Endodermal cell (in vitro differentiated cells): ENCODE measurements around the gene PHF2. TPM values are rescaled to one million over a fixed set of nuclear protein-coding genes. Genes with fewer than 3 reads are reported as not detected.

Experiments
- DNase-seq: peaks from one replicate; pipeline ENCODE4 v3.0.0-alpha.2; 2017
- H3K27ac ChIP-seq: 2 replicates; pipeline ENCODE4 v1.5.1; 2013; ENCODE audit warnings: mild to moderate bottlenecking, low read depth, low read length, moderate library complexity
- H3K27me3 ChIP-seq: 2 replicates; pipeline ENCODE4 v1.6.1; 2013; ENCODE audit warnings: mild to moderate bottlenecking, low read length, moderate library complexity; ENCODE audit not compliant: insufficient read depth, control insufficient read depth, poor library complexity, severe bottlenecking
- H3K36me3 ChIP-seq: 2 replicates; pipeline ENCODE4 v1.7.0; 2013; ENCODE audit warnings: mild to moderate bottlenecking, low read length, moderate library complexity; ENCODE audit not compliant: control insufficient read depth, insufficient read depth
- H3K4me1 ChIP-seq: one replicate; pipeline ENCODE4 v1.7.0; 2013; ENCODE audit warnings: low read length; ENCODE audit not compliant: control insufficient read depth, insufficient read depth
- H3K4me3 ChIP-seq: 2 replicates; pipeline ENCODE4 v1.5.1; 2013; ENCODE audit warnings: mild to moderate bottlenecking, low read length, moderate library complexity
- H3K9ac ChIP-seq: 2 replicates; pipeline ENCODE4 v1.6.1; 2013; ENCODE audit warnings: mild to moderate bottlenecking, low read length, moderate library complexity; ENCODE audit not compliant: poor library complexity, severe bottlenecking; ENCODE audit errors: extremely low read depth
- H3K9me3 ChIP-seq: 2 replicates; pipeline ENCODE4 v1.6.1; 2013; ENCODE audit warnings: mild to moderate bottlenecking, low read length, moderate library complexity; ENCODE audit not compliant: control insufficient read depth
- H3K27ac Mint-ChIP-seq: 2 replicates; pipeline ENCODE4 v1.8.0; 2020; ENCODE audit warnings: mixed read lengths
- H3K27me3 Mint-ChIP-seq: 2 replicates; pipeline ENCODE4 v1.8.0; 2021; ENCODE audit warnings: mild to moderate bottlenecking, mixed read lengths; ENCODE audit not compliant: insufficient read depth
- H3K36me3 Mint-ChIP-seq: 2 replicates; pipeline ENCODE4 v1.8.0; 2020; ENCODE audit warnings: low read depth, mixed read lengths
- H3K4me1 Mint-ChIP-seq: 2 replicates; pipeline ENCODE4 v1.8.0; 2020; ENCODE audit warnings: mixed read lengths
- H3K4me3 Mint-ChIP-seq: 2 replicates; pipeline ENCODE4 v1.8.0; 2020; ENCODE audit warnings: mild to moderate bottlenecking, moderate library complexity, mixed read lengths
- H3K9me3 Mint-ChIP-seq: 2 replicates; pipeline ENCODE4 v1.8.0; 2020; ENCODE audit warnings: mild to moderate bottlenecking, mixed read lengths
- CTCF ChIP-seq: fragments of 200-600 bp; sonication (generic); conservative IDR thresholded peaks from 2 replicates; pipeline ENCODE4 v1.5.0; 2021; ENCODE audit warnings: antibody characterized with exemption, mild to moderate bottlenecking
- WGBS, 2 experiments: methylation state at CpG; one replicate each; pipeline versions ENCODE4 v1.1.5 to v1.1.7; 2013; ENCODE audit warnings: missing lambda C conversion rate in 2 of 2, mixed read lengths in 1 of 2; ENCODE audit not compliant: insufficient coverage in 1 of 2, insufficient read length in 1 of 2; 5-methylcytosine and 5-hydroxymethylcytosine counted together
- total RNA-seq, 2 donors: library from RNA; stranded (reverse); fragmentation: NEBNext Ultra II Directional in 1 of 2; extraction: Animal tissue kit (Norgen Biotek cat#: 25700) in 1 of 2; gene quantifications; 2 replicates in 1 of 2; 3 replicates in 1 of 2; pipeline ENCODE4 v1.2.1, GENCODE V29; 2021

The PHF2 gene
- total RNA-seq, 2 donors from 2014 or later, result 17.1 to 20.2 TPM

- Mint-ChIP-seq H3K27ac (no peak overlapping the region), H3K36me3 (no peaks in the 10 kb centered on the region), H3K27me3 (no peaks in the 10 kb centered on the region), H3K4me1 (peaks cover 34% of the 10 kb centered on the region), H3K4me3 (no peak overlapping the region), H3K9me3 (no peaks in the 10 kb centered on the region)
- Histone ChIP-seq H3K4me1 (peaks cover 9% of the 10 kb centered on the region), H3K4me3 (no peak overlapping the region), H3K27me3 (no peaks in the 10 kb centered on the region), H3K27ac (no peak overlapping the region), H3K9me3 (no peaks in the 10 kb centered on the region), H3K9ac (no peak overlapping the region), H3K36me3 (no peaks in the 10 kb centered on the region)
- TF ChIP-seq CTCF, result no peak
- no peak for DNase-seq
- WGBS, 2 experiments, result 73 to 87% methylated on average over 2 to 4 of the region's 4 CpGs
Observed at GRCh38 chr9:93596399-93596798, 20.0 kb downstream of the PHF2 start.

GRCh38 chr9:93597142-93597706 is 20.8 kb downstream of the PHF2 start:
- TF ChIP-seq CTCF, result no peak
- no peaks in the 10 kb centered on the region for H3K36me3 ChIP-seq
- Mint-ChIP-seq H3K9me3 (no peaks in the 10 kb centered on the region), H3K27ac (no peak overlapping the region), H3K36me3 (no peaks in the 10 kb centered on the region), H3K4me3 (no peak overlapping the region), H3K4me1 (peaks cover 37% of the 10 kb centered on the region), H3K27me3 (no peaks in the 10 kb centered on the region)
- no peak overlapping the region for H3K27ac ChIP-seq
- H3K9ac ChIP-seq, result no peak overlapping the region
- H3K4me1 ChIP-seq, result peaks cover 9% of the 10 kb centered on the region
- H3K27me3 ChIP-seq, result no peaks in the 10 kb centered on the region
- H3K9me3 ChIP-seq, result no peaks in the 10 kb centered on the region
- peak; percentile 32 for DNase-seq
- 95 to 100% methylated on average over 4 to 6 of the region's 6 CpGs for WGBS, 2 experiments
- H3K4me3 ChIP-seq, result no peak overlapping the region

GRCh38 chr9:93597871-93598646 is 21.7 kb downstream of the PHF2 start:
- Mint-ChIP-seq H3K9me3 (no peaks in the 10 kb centered on the region), H3K4me1 (peaks cover 32% of the 10 kb centered on the region), H3K4me3 (no peak overlapping the region), H3K27me3 (no peaks in the 10 kb centered on the region), H3K36me3 (no peaks in the 10 kb centered on the region), H3K27ac (no peak overlapping the region)
- H3K27me3 ChIP-seq, result no peaks in the 10 kb centered on the region
- no peak overlapping the region for H3K4me3 ChIP-seq
- no peak for TF ChIP-seq CTCF
- no peak overlapping the region for H3K9ac ChIP-seq
- no peaks in the 10 kb centered on the region for H3K36me3 ChIP-seq
- 86 to 96% methylated on average over 14 to 15 of the region's 15 CpGs for WGBS, 2 experiments
- peaks cover 8% of the 10 kb centered on the region for H3K4me1 ChIP-seq
- no peaks in the 10 kb centered on the region for H3K9me3 ChIP-seq
- H3K27ac ChIP-seq, result peak overlapping the region; percentile 8
- DNase-seq, result peak; percentile 47
